Adrenal gland (tissue), 5 donors: Measurements from ENCODE around the gene TBXAS1.

ENCODE experiments used
- CTCF ChIP-seq, 6 experiments: fragments of 450-650 bp in 4 of 6; fragments of 200-600 bp in 2 of 6; sonication (generic) in 1 of 6; IDR thresholded peaks; 1 replicate in 5 of 6; 2 replicates in 1 of 6; pipeline versions ENCODE4 v1.5.1 to v1.8.0; 2016 to 2021; ENCODE audit warnings: antibody characterized with exemption in 6 of 6, mild to moderate bottlenecking in 2 of 6, moderate library complexity in 1 of 6
- POLR2A ChIP-seq, 2 donors: fragments of 450-650 bp; IDR thresholded peaks; one replicate each; pipeline ENCODE4 v1.6.1; 2017; ENCODE audit warnings: antibody characterized with exemption in 2 of 2, mild to moderate bottlenecking in 2 of 2, moderate library complexity in 1 of 2
- donor health status: DM: no; HTN: no; CAD: no.

- TF ChIP-seq CTCF (IDR thresholded peaks at IDR 0.05) (no peak), POLR2A (IDR thresholded peaks at IDR 0.05) (no peak)
Observed at GRCh38 chr7:139932531-139932930, 103.5 kb downstream of the TBXAS1 start.
